Heart right ventricle (tissue), 16 donors: ENCODE results near the gene SBF2. TPM values are rescaled to one million over a fixed set of nuclear protein-coding genes. Genes with fewer than 3 reads are reported as not detected.

Experiments
- ATAC-seq, 8 donors: fragments of 200-7000 bp; cut with Tn5 transposase; one replicate each; pipeline ENCODE4 v1.9.1; 2020; ENCODE audit warnings: mild to moderate bottlenecking in 8 of 8, moderate library complexity in 8 of 8, moderate number of reproducible peaks in 1 of 8
- DNase-seq, 2 donors: peaks; one replicate each; pipeline ENCODE4 v3.0.0-alpha.2; 2020
- H3K27ac ChIP-seq, 10 donors: fragments of 200-600 bp; sonication (generic) in 2 of 10; one replicate each; pipeline versions ENCODE4 v1.5.0 to v1.8.0; 2020 to 2022; ENCODE audit warnings: mild to moderate bottlenecking in 3 of 10
- H3K27me3 ChIP-seq, 7 donors: fragments of 200-600 bp; one replicate each; pipeline ENCODE4 v1.8.0; 2021 to 2022; ENCODE audit warnings: mild to moderate bottlenecking in 2 of 7
- H3K36me3 ChIP-seq, 9 donors: fragments of 200-600 bp; sonication (generic) in 1 of 9; one replicate each; pipeline versions ENCODE4 v1.5.0 to v1.8.0; 2020 to 2022; ENCODE audit warnings: mild to moderate bottlenecking in 2 of 9
- H3K4me1 ChIP-seq, 9 donors: fragments of 200-600 bp; sonication (generic) in 1 of 9; one replicate each; pipeline versions ENCODE4 v1.5.0 to v1.8.0; 2020 to 2022; ENCODE audit warnings: mild to moderate bottlenecking in 4 of 9
- H3K4me3 ChIP-seq, 10 donors: fragments of 200-600 bp; sonication (generic) in 2 of 10; one replicate each; pipeline versions ENCODE4 v1.5.0 to v1.8.0; 2020 to 2022; ENCODE audit warnings: mild to moderate bottlenecking in 7 of 10, moderate library complexity in 2 of 10
- H3K9me3 ChIP-seq, 11 donors: fragments of 200-600 bp in 10 of 11; sonication (generic) in 2 of 11; one replicate each; pipeline versions ENCODE4 v1.5.0 to v1.8.0; 2013 to 2022; ENCODE audit warnings: mild to moderate bottlenecking in 2 of 11, control low read depth in 1 of 11, moderate library complexity in 1 of 11
- CTCF ChIP-seq, 9 donors: fragments of 200-600 bp; sonication (generic) in 2 of 9; IDR thresholded peaks; one replicate each; pipeline versions ENCODE4 v1.5.0 to v1.8.0; 2021 to 2022; ENCODE audit warnings: antibody characterized with exemption in 9 of 9, mild to moderate bottlenecking in 5 of 9, moderate library complexity in 1 of 9
- WGBS, 2 donors: extraction: QIAGEN DNeasy Blood & Tissue Kit; methylation state at CpG; one replicate each; pipeline ENCODE4 v1.1.7; 2013; ENCODE audit warnings: inconsistent platforms in 1 of 2; 5-methylcytosine and 5-hydroxymethylcytosine counted together
- intact Hi-C, 10 donors: fragments of 100-400 bp; cut with DNase I; formaldehyde crosslinking; loops; one replicate each; pipeline versions ENCODE4 v1.11.1 to v1.14.2; 2022
- polyA plus RNA-seq, 2 donors: library from polyadenylated mRNA; stranded (reverse); fragments of 200-250 nt; gene quantifications; one replicate each; pipeline ENCODE4 v1.2.3, GENCODE V29; 2013
- total RNA-seq, 10 donors: library from RNA; stranded (reverse); fragmentation: NEBNext Ultra II Directional in 3 of 10; extraction: Animal tissue kit (Norgen Biotek cat#: 25700) in 3 of 10; gene quantifications; one replicate each; pipeline versions ENCODE4 v1.2.1 to v1.2.4, GENCODE V29; 2021 to 2023
- donor health status: Arrhythmogenic right ventricular cardiomyopathy.
- donor health status: ischemic (EF 13 %, LVEDD 7.1; RV severe dilation, severe dysfunction).
- donor health status: healthy with polysubstance abuse.
- donor health status: DM: no; HTN: yes; CAD: no.
- donor health status: DM: no; HTN: no; CAD: no.
- donor health status: ischemic (EF 25% LVEDD 6.9; RV normal size, moderate dysfunction).
- donor health status: ischemic (EF 25% LVEDD 5.7; RV mildly dilated, moderate dysfunction).
- donor health status: healthy.
- donor health status: DM: yes; HTN: yes; CAD: no.
- donor health status: Ischemic cardiomyopathy.
- donor health status: ischemic (EF 35%, LVEDD 5.7; RV mildly dilated, moderate dysfunction).
- donor health status: nonischemic (EF 11% LVEDD 7.7; RV severe dilation, severe dysfunction).
- donor health status: DM: yes; HTN: yes; CAD: no.
- donor health status: PGD.
- donor health status: ischemic (EF 29% LVEDD 5.4; RV normal size, mild dysfunction).
- donor health status: nonischemic (EF 23%, LVEDD 6.1; RV moderate dilation, normal function).

The SBF2 gene
- total and polyA plus RNA-seq, 12 donors = 8.9 to 27.1 (median 21.2) TPM

- no peak for TF ChIP-seq CTCF (IDR thresholded peaks at IDR 0.05)
- WGBS, 2 donors = 36 to 45% methylated on average over 6 of the region's 6 CpGs
- Histone ChIP-seq H3K36me3 (peaks cover 0 to 28% (median 8%) of the 10 kb centered on the region in 9 donors), H3K4me1 (peaks cover 0 to 30% (median 19%) of the 10 kb centered on the region in 9 donors), H3K4me3 (no peak overlapping the region), H3K9me3 (no peaks in the 10 kb centered on the region), H3K27me3 (no peaks in the 10 kb centered on the region), H3K27ac (peak overlapping the region in 7 of 10 donors; percentile 2 to 46 (median 22))
- intact Hi-C loops = no loop called here
- DNase-seq (no peak), ATAC-seq (peak in 7 of 8 donors; percentile 12 to 68 (median 53))
Observed at GRCh38 chr11:9774591-9775397, 519.2 kb downstream of the SBF2 start.

DNA sequence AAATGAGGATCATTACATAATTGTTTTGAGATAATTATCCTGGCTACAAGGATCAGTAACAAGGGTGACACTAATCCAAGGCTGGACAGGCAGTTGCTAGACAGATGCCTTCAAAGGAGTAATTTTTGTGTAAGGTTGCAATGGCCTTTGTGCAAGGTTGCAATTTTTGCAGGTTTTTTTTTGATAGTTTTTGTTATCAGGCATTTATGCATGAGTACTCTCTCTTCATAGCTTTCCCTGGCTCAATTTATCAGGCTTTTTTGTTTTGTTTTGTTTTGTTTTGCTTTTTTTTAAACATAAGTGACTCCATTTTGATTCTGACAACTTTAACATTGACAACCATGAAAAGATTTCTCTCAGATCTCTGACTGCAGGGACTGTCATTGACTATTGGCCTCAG, 519.9 kb downstream of the SBF2 start:
- ATAC-seq (no peak), DNase-seq (no peak)
- Histone ChIP-seq H3K27me3 (no peaks in the 10 kb centered on the region), H3K4me1 (peaks cover 0 to 30% (median 19%) of the 10 kb centered on the region in 9 donors), H3K36me3 (peaks cover 0 to 21% (median 5%) of the 10 kb centered on the region in 9 donors), H3K9me3 (no peaks in the 10 kb centered on the region), H3K4me3 (no peak overlapping the region), H3K27ac (peak overlapping the region in 3 of 10 donors; percentile 9 to 46 (median 44))
- intact Hi-C loops = no loop called here
- TF ChIP-seq CTCF (IDR thresholded peaks at IDR 0.05) = no peak

- intact Hi-C loops = no loop called here
- TF ChIP-seq CTCF (IDR thresholded peaks at IDR 0.05) = no peak
- Histone ChIP-seq H3K4me3 (no peak overlapping the region), H3K9me3 (no peaks in the 10 kb centered on the region), H3K36me3 (peaks cover 0 to 15% (median 0%) of the 10 kb centered on the region in 9 donors), H3K27me3 (no peaks in the 10 kb centered on the region), H3K4me1 (peaks cover 0 to 30% (median 19%) of the 10 kb centered on the region in 9 donors), H3K27ac (no peak overlapping the region)
- no peak for ATAC-seq
- WGBS, 2 donors = 100% methylated on average over 2 of the region's 2 CpGs
- DNase-seq = no peak
Observed at GRCh38 chr11:9773524-9773923, 520.5 kb downstream of the SBF2 start.

DNA sequence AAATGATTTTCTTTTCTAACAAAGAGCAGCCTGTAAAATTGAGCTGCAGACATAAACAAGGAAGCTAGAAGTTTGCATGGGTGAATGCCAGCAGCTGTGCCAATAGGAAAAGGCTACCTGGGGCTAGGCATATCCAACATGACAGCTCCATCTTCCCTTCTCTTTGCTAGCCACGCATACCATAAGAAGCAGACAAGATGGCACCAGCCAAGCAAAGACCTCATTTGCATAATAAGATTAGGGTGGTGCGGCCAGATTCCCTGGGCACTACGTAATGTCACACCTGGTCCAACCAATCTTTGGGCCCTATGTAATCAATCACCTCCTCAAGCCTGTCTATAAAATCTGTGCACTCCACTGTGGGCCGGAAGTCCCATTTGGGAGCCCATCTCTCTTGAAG, 521.8 kb downstream of the SBF2 start:
- ATAC-seq = no peak
- 95% methylated on average over 4 of the region's 4 CpGs for WGBS, 2 donors
- Histone ChIP-seq H3K36me3 (peaks cover 0 to 3% (median 0%) of the 10 kb centered on the region in 9 donors), H3K4me3 (no peak overlapping the region), H3K27me3 (no peaks in the 10 kb centered on the region), H3K4me1 (peaks cover 0 to 30% (median 19%) of the 10 kb centered on the region in 9 donors), H3K9me3 (no peaks in the 10 kb centered on the region), H3K27ac (no peak overlapping the region)
- no peak for DNase-seq
- intact Hi-C loops = no loop called here
- no peak for TF ChIP-seq CTCF (IDR thresholded peaks at IDR 0.05)
